GM18858 (cell line): ENCODE data around the gene PMM1.
"Not testable (repeated sequence)": the region's sequence is repeated elsewhere in the genome, so short reads cannot be mapped to it uniquely, and the experiment has no call there.

ENCODE experiments used
- ATAC-seq: cut with Tn5 transposase; IDR thresholded peaks from one replicate; pipeline ENCODE4 v1.9.1; 2021; ENCODE audit not compliant: unreplicated experiment

PMM1 gene

DNA sequence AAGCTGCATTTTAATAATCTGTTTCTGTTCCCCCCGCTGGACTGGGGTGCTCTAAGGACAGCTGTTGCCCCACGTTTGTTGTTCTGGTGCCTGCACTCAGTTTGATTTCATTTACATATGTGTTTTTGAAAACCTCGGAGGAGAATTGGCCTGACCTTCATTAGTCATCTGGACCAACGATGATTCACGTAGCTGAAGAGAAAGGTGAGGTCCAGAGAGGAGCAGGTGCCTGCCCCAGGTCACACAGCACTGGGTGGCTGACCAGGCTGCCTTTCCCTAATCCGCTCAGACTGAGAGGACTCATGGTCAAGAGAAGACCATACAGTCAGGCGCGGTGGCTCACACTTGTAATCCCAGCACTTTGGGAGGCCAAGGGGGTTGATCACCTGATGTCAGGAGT lies 25.1 kb downstream of the PMM1 start:
- no peak for ATAC-seq

GRCh38 chr22:41563051-41563711 lies 26.5 kb downstream of the PMM1 start:
- no peak for ATAC-seq

- no peak for ATAC-seq
These were observed 27.2 kb downstream of the PMM1 start for GRCh38 chr22:41562461-41562860.

DNA sequence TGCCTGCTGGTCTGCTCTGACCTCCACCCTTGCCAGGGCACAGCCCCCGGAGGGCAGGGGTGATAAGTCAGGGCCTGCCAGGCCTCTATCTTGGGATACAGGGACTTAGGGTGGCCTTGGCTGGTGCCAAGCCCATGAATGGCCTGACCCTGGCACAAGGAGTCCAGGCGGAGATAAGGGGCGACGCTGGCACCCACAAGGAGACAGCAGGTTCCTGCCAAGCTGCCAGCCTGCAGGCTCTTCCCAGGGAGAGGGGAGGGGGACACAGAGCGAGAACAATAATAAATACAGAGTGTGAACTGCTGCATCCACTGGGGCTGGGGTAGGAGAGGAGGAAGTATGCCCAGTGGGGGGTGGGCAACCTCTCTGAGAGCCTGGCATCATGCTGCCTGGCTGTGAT lies 27.9 kb downstream of the PMM1 start:
- ATAC-seq = no peak

GRCh38 chr22:41561335-41561734 lies 28.3 kb downstream of the PMM1 start:
- ATAC-seq = no peak

DNA sequence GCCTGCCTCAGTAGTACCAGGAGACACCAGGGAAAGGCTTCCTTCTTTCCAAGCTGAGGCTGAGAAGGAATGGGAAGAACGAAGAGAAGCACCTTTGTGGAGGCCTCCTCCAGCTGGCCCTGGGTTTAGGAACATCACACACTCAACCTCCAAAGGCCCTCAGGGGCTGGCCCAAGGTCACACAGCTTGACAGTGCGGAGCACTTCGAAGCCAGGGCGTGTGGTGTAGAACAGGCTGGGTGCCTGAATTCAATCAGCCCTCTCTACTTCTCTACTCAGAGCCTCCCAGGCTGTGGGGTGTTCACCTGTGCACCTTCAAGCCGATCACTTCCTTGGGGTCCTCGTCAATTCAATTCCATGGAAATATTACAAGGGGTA lies 29.6 kb downstream of the PMM1 start:
- ATAC-seq = no peak

DNA sequence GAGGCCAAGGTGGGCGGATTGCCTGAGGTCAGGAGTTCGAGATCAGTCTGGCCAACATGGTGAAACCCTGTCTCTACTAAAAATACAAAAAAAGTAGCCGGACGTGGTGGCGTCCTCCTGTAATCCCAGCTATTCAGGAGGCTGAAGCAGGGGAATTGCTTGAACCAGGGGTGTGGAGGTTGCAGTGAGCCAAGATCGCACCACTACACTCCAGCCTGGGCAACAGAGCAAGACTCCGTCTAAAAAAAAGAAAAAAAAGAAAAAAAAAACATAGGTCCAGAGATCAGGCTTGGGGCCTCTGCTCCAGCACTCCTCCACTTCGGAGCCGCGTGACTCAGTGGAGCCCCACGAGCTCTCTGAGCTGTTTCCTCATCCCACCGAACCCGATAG lies 31.4 kb downstream of the PMM1 start:
- not testable (repeated sequence) for ATAC-seq

DNA sequence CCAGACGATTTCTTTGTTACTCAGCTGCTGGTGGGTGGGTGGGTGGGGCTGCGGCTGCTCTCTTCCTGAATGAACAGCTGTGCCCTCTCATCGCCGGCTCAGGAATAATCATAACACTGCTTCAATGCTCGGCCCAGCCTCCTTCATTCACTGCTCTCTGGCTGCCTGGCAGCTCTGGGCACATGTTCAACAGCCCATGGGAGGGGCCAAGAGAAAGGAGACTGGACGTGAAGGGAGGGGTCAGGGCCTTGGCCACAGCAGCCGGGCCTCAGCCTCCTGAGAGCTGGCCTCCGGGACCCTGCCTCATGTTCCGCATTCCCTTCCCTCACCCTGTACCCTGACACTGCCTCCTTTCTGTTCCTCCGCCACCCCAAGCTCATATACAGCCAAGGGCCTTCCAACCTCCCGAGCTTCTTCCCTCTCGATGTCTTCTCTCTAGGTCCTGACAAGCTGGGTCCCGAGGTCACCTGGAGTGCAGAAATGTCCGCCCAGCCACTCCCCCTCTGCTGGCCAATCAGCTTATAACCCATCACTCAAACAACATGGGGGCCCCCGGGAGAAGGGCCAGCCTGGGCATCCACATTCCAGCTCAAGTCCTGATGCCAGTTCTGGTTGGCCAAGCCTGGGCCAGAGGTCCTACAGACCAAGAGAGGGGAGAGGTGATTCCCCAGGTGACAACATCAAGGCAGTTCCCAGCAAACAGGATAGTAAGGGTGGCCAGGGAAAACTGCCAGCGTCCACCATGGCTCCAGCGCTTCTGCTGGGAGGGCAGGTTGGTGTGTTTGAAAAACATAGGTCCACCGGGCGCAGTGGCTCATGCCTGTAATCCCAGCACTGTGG lies 32.0 kb downstream of the PMM1 start:
- ATAC-seq = no peak

GRCh38 chr22:41556561-41556960 lies 33.1 kb downstream of the PMM1 start:
- no peak for ATAC-seq

DNA sequence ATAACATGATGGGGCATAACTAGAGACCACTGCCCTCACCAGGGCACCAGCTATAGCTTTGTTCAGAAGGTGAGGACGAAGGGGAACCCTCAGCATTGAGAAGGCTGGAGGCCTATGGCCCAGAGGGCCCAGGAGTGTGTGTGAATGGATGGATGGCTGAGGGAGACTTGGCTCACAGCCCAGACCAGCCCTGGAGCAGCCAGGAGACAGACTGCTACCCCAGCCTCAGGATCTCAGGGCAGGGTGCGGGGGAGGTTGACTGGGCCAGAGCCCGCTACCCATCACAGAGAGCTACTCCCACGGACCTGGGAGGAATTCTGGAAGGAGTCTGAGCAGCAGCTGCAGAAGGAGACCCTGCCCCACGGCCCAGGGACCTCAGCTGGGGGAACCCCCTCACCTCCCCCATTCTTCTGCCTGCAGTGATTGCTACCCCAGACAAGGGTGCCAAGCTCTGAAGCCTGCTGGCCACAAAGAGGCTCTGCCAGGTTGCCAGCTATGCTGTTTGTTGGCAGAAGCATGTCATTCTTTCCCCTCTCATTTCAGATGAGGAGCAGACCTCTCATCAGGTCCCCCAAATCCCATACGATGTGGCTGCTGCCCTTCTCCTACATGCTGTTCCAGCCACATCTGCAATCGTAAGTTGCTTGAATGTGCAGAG lies 34.2 kb downstream of the PMM1 start:
- ATAC-seq = no peak

GRCh38 chr22:41551877-41552582 lies 37.6 kb downstream of the PMM1 start:
- no peak for ATAC-seq

GRCh38 chr22:41550952-41551491 lies 38.6 kb downstream of the PMM1 start:
- ATAC-seq = no peak

- no peak for ATAC-seq
These were observed 40.8 kb downstream of the PMM1 start for GRCh38 chr22:41548830-41549211.

DNA sequence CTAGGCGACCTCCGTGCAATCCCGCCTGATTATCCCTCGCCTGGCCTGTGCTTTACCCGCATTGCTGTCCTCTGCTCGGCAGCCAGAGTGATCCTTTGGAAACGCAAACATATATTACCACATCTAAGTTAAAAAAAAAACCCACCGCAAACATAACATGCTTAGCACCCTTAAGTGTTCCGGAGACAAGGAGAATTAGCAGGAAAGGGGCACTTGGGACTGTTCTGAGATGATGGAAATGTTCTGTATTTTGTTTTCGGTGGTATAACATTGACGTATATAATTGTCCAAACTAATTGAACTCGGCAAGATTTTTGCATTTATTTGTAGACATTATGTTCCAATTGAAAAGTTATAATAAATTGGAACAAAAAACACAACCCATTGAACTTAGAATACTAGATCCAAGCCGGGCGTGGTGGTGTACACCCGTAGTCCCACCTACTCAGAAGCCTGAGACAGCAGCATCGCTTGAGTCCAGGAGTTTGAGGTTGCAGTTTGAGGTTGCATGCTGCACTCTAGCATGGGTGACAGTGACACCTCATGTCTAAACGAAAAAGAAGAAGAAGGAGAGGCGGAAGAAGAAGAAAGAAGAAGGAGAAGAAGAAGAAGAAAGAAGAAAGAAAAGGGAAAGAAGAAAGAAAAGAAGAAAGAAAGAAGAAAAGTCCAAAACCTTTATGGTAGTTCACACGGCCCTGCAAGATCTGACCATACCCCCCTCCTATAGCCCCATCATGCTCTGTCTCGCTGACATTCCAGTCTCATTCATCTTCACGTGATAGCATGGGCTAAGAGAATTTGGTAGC lies 44.8 kb downstream of the PMM1 start:
- no peak for ATAC-seq

DNA sequence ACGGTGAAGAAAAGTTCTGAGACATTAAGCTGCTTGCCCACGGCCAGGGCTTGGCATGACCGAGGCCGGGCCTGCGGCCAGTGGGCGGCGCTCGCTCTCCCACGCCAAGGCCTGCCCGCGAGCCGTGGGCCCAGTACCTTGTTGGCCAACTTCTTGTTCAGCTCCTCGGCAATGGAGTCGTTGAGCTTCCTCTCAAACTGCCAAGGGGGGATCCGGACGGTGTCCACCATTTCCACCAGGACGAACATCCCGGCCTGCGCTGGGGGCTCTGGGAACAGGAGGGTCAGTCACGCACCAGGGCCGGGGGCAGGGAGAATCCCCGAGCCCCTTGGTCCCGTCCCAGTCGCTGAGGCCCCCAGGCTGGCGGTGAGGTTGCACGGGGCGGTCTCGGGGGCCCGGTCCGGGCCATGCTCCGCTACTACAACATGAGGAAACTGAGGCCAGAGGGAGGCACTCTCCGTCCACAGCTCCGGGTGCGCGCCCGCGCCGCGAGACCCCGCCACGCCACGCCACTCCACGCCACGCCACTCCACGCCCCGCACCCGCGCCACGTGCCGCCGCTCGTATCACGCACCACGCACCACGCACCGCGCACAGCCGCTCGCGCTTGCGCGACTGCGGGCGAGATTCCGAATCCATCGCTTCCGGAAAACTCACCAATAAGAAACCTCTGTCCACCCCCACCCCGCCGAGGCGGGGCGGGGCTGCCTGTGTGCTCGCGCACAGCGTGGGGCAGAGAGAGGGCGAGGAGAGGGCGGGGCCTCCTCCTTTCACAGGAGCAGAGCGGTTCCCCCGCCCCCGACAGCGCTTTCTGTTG lies 45.6 kb downstream of the PMM1 start, which contains the start of gene POLR3H:
Gene POLR3H, minus strand, starts transcription at position 617 of the 817 bp plus-strand sequence. Its CDS starts 369 bp downstream, at position 248.
- ATAC-seq = peak; percentile 83

DNA sequence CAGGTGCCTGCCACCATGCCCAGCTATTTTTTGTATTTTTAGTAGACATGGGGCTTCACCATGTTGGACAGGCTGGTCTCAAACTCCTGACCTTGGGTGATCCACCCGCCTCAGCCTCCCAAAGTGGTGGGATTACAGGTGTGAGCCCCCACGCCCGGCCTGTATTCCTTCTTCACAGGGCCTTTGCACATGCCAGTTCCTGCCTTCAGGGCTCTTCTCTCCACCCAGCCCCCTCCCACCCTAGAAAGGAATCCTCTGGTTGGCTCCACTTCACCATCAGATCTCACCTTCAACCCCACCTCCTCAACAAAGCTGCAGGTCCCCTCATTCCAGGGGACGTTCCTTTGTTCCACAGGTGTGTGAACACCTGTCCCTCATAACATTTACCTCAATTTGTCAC lies 47.4 kb downstream of the PMM1 start:
- no peak for ATAC-seq

GRCh38 chr22:41541484-41541883 lies 48.2 kb downstream of the PMM1 start:
- ATAC-seq = no peak

GRCh38 chr22:41540365-41540764 lies 49.3 kb downstream of the PMM1 start:
- ATAC-seq = no peak

DNA sequence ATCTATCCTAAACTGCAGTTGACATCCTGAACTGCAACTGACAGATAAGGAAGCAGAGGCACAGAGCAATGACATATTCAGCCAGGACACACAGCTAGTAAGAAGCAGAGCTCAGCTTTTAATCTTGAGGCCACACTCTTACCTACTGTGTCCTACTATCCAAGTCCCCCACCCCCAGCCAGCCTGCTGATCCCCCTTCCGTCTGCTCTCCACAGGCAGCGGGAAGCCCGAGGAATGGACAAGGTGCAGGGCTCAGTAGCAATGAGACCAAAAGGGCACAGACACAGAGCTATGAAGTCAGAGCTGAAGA lies 49.7 kb downstream of the PMM1 start:
- no peak for ATAC-seq
